GM23338 (cell line): ENCODE results near the gene TMEM45A. TPM values are rescaled to one million over a fixed set of nuclear protein-coding genes. Genes with fewer than 3 reads are reported as not detected.
"Not testable (repeated sequence)": the region's sequence is repeated elsewhere in the genome, so short reads cannot be mapped to it uniquely, and the experiment has no call there.

Source experiments
- ATAC-seq: fragments of 200-7000 bp; cut with Tn5 transposase; 3 replicates; pipeline ENCODE4 v1.9.1; 2020
- DNase-seq: peaks from one replicate; pipeline ENCODE4 v3.0.0-alpha.2; 2015; ENCODE audit warnings: low spot score
- H2AFZ ChIP-seq: fragments of 200-600 bp; sonication (generic); 2 replicates; pipeline ENCODE4 v1.8.0; 2016; ENCODE audit warnings: antibody characterized with exemption, mild to moderate bottlenecking, moderate library complexity
- H3F3A ChIP-seq: fragments of 200-600 bp; sonication (generic); replicated peaks from 2 replicates; pipeline ENCODE4 v1.8.0; 2017; ENCODE audit warnings: antibody characterized with exemption, mixed run types, low read depth
- H3K27ac ChIP-seq: fragments of 200-600 bp; sonication (generic); 2 replicates; pipeline ENCODE4 v1.6.1; 2016; ENCODE audit warnings: low read depth
- H3K27me3 ChIP-seq: fragments of 200-600 bp; sonication (generic); 2 replicates; pipeline ENCODE4 v1.8.0; 2016; ENCODE audit warnings: mild to moderate bottlenecking, mixed run types, moderate library complexity; ENCODE audit not compliant: insufficient read depth
- H3K36me3 ChIP-seq: fragments of 200-600 bp; sonication (generic); 2 replicates; pipeline ENCODE4 v1.8.0; 2016; ENCODE audit warnings: mild to moderate bottlenecking; ENCODE audit not compliant: insufficient read depth
- H3K4me1 ChIP-seq: fragments of 200-600 bp; sonication (generic); 2 replicates; pipeline ENCODE4 v1.8.0; 2016; ENCODE audit warnings: mild to moderate bottlenecking, moderate library complexity; ENCODE audit not compliant: insufficient read depth
- H3K4me2 ChIP-seq: fragments of 200-600 bp; sonication (generic); 2 replicates; pipeline ENCODE4 v1.7.1; 2017; ENCODE audit warnings: mixed run types
- H3K4me3 ChIP-seq: fragments of 200-600 bp; sonication (generic); 2 replicates; pipeline ENCODE4 v1.6.1; 2016; ENCODE audit warnings: mixed run types
- H3K79me2 ChIP-seq: fragments of 200-600 bp; sonication (generic); replicated peaks from 2 replicates; pipeline ENCODE4 v1.8.0; 2017; ENCODE audit warnings: mild to moderate bottlenecking; ENCODE audit not compliant: insufficient read depth
- H3K9me2 ChIP-seq: fragments of 200-600 bp; sonication (generic); 2 replicates; pipeline ENCODE4 v1.8.0; 2017; ENCODE audit not compliant: insufficient read depth
- H4K20me1 ChIP-seq: fragments of 200-600 bp; sonication (generic); replicated peaks from 2 replicates; pipeline ENCODE4 v1.8.0; 2017; ENCODE audit warnings: mild to moderate bottlenecking; ENCODE audit not compliant: insufficient read depth
- H3K27ac Mint-ChIP-seq: 2 replicates; pipeline ENCODE4 v1.8.0; 2020; ENCODE audit warnings: inconsistent platforms, mild to moderate bottlenecking, moderate library complexity, mixed read lengths
- H3K27me3 Mint-ChIP-seq: 3 replicates; pipeline ENCODE4 v1.8.0; 2022; ENCODE audit warnings: low read depth, mild to moderate bottlenecking, moderate library complexity, mixed read lengths, inconsistent platforms; ENCODE audit not compliant: insufficient read depth, poor library complexity
- H3K36me3 Mint-ChIP-seq: 3 replicates; pipeline ENCODE4 v1.8.0; 2021; ENCODE audit warnings: low read depth, mild to moderate bottlenecking, inconsistent platforms, moderate library complexity, mixed read lengths
- H3K4me1 Mint-ChIP-seq: 3 replicates; pipeline ENCODE4 v1.8.0; 2020; ENCODE audit warnings: mild to moderate bottlenecking, inconsistent platforms, mixed read lengths
- H3K4me3 Mint-ChIP-seq: 3 replicates; pipeline ENCODE4 v1.8.0; 2021; ENCODE audit warnings: moderate library complexity, mild to moderate bottlenecking, inconsistent platforms, mixed read lengths
- H3K9me3 Mint-ChIP-seq: 3 replicates; pipeline ENCODE4 v1.8.0; 2020; ENCODE audit warnings: moderate library complexity, mild to moderate bottlenecking, inconsistent platforms, mixed read lengths
- ZNF331 ChIP-seq: fragments of 250-450 bp; sonication (Bioruptor Pico); IDR thresholded peaks from 2 replicates; pipeline ENCODE4 v1.5.0; 2020; ENCODE audit warnings: low read depth, mild to moderate bottlenecking, moderate library complexity
- polyA plus RNA-seq: library from polyadenylated mRNA; unstranded; fragments of >200 nt; fragmentation: Nextera tagmentation; extraction: Ambion mirVana; gene quantifications from 2 replicates; pipeline ENCODE4 v1.2.1, GENCODE V29; 2016
- total RNA-seq: library from RNA; depleted of rRNA; stranded (reverse); fragments of >200 nt; shearing (Covaris generic); gene quantifications from 2 replicates; pipeline ENCODE4 v1.2.3, GENCODE V29; 2014
- TF ChIP-seq, protein P1 (sequence below): fragments of 250-450 bp; sonication (Bioruptor Pico); IDR thresholded peaks from 2 replicates; pipeline ENCODE4 v1.5.0; 2020; ENCODE audit warnings: mild to moderate bottlenecking, moderate library complexity
- TF ChIP-seq, protein P2 (sequence below): IDR thresholded peaks from one replicate; pipeline ENCODE4 v1.6.1; 2018; ENCODE audit warnings: antibody characterized with exemption; ENCODE audit not compliant: unreplicated experiment
- TF ChIP-seq, protein P3 (sequence below), 2 experiments: fragments of 200-600 bp in 1 of 2; sonication (generic) in 1 of 2; conservative IDR thresholded peaks; 2 replicates each; pipeline versions ENCODE4 v1.5.1 to v1.6.1; 2016 to 2017; ENCODE audit warnings: antibody characterized with exemption in 2 of 2, low read depth in 2 of 2, mild to moderate bottlenecking in 2 of 2, moderate library complexity in 1 of 2
- TF ChIP-seq, protein P4 (sequence below): IDR thresholded peaks from 2 replicates; pipeline ENCODE4 v1.6.1; 2016; ENCODE audit warnings: antibody characterized with exemption

TMEM45A gene
- total and polyA plus RNA-seq, 2 experiments from 2014 or later = 6.5 to 12.7 TPM

DNA sequence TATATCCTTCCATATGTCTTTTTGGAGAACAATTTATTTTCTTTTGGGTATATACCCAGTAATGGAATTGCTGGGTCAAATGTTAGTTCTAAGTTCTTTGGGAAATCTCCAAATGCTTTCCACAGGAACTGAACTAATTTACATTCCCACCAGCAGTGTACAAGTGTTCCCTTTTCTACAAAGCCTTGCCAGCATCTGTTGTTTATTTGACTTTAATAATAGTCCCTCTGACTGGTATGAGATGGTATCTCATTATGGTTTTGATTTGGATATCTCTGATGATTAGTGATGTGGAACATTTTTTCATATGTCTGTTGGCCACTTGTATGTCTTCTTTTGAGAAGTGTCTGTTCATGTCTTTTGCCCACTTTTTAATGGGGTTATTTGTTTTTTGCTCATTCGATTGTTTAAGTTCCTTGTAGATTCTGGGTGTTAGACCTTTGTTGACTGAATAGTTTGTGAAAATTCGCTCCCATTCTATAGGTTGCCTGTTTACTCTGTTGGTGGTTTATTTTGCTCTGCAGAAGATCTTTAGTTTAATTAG lies 48.4 kb downstream of the TMEM45A start (continued):
- TF ChIP-seq, protein P1, sequence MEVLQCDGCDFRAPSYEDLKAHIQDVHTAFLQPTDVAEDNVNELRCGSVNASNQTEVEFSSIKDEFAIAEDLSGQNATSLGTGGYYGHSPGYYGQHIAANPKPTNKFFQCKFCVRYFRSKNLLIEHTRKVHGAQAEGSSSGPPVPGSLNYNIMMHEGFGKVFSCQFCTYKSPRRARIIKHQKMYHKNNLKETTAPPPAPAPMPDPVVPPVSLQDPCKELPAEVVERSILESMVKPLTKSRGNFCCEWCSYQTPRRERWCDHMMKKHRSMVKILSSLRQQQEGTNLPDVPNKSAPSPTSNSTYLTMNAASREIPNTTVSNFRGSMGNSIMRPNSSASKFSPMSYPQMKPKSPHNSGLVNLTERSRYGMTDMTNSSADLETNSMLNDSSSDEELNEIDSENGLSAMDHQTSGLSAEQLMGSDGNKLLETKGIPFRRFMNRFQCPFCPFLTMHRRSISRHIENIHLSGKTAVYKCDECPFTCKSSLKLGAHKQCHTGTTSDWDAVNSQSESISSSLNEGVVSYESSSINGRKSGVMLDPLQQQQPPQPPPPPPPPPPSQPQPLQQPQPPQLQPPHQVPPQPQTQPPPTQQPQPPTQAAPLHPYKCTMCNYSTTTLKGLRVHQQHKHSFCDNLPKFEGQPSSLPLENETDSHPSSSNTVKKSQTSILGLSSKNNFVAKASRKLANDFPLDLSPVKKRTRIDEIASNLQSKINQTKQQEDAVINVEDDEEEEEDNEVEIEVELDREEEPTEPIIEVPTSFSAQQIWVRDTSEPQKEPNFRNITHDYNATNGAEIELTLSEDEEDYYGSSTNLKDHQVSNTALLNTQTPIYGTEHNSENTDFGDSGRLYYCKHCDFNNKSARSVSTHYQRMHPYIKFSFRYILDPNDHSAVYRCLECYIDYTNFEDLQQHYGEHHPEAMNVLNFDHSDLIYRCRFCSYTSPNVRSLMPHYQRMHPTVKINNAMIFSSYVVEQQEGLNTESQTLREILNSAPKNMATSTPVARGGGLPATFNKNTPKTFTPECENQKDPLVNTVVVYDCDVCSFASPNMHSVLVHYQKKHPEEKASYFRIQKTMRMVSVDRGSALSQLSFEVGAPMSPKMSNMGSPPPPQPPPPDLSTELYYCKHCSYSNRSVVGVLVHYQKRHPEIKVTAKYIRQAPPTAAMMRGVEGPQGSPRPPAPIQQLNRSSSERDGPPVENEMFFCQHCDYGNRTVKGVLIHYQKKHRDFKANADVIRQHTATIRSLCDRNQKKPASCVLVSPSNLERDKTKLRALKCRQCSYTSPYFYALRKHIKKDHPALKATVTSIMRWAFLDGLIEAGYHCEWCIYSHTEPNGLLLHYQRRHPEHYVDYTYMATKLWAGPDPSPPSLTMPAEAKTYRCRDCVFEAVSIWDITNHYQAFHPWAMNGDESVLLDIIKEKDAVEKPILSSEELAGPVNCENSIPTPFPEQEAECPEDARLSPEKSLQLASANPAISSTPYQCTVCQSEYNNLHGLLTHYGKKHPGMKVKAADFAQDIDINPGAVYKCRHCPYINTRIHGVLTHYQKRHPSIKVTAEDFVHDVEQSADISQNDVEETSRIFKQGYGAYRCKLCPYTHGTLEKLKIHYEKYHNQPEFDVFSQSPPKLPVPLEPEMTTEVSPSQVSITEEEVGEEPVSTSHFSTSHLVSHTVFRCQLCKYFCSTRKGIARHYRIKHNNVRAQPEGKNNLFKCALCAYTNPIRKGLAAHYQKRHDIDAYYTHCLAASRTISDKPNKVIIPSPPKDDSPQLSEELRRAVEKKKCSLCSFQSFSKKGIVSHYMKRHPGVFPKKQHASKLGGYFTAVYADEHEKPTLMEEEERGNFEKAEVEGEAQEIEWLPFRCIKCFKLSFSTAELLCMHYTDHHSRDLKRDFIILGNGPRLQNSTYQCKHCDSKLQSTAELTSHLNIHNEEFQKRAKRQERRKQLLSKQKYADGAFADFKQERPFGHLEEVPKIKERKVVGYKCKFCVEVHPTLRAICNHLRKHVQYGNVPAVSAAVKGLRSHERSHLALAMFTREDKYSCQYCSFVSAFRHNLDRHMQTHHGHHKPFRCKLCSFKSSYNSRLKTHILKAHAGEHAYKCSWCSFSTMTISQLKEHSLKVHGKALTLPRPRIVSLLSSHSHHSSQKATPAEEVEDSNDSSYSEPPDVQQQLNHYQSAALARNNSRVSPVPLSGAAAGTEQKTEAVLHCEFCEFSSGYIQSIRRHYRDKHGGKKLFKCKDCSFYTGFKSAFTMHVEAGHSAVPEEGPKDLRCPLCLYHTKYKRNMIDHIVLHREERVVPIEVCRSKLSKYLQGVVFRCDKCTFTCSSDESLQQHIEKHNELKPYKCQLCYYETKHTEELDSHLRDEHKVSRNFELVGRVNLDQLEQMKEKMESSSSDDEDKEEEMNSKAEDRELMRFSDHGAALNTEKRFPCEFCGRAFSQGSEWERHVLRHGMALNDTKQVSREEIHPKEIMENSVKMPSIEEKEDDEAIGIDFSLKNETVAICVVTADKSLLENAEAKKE (CRISPR knock-in tag) = no peak
- TF ChIP-seq ZNF331 (CRISPR knock-in tag) = no peak

DNA sequence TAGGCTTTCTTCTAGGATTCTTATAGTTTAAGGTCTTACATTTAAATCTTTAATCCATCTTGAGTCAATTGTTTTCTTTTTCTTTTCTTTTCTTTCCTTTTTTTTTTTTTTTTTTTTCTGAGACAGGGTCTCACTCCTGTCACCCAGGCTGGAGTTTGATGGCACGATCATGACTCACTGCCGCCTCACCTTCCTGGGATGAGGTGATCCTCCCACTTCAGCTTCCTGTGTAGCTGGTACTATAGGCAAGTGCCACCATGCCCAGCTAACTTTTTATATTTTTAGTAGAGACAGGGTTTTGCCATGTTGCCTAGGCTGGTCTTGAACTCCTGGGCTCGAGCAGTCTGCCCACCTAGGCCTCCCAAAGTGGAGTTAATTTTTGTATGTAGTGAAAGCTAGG lies 49.0 kb downstream of the TMEM45A start:
- not testable (repeated sequence) for H3K9me2 ChIP-seq, H3K36me3 ChIP-seq, H3K27ac ChIP-seq, H3K27me3 ChIP-seq, H3K4me1 Mint-ChIP-seq, H3K4me2 ChIP-seq, H3K79me2 ChIP-seq, H3K4me3 Mint-ChIP-seq, H3K36me3 Mint-ChIP-seq, H3K9me3 Mint-ChIP-seq, H2AFZ ChIP-seq, H3F3A ChIP-seq, H3K4me1 ChIP-seq, H3K27ac Mint-ChIP-seq, H3K27me3 Mint-ChIP-seq, H4K20me1 ChIP-seq, ATAC-seq, H3K4me3 ChIP-seq, DNase-seq

DNA sequence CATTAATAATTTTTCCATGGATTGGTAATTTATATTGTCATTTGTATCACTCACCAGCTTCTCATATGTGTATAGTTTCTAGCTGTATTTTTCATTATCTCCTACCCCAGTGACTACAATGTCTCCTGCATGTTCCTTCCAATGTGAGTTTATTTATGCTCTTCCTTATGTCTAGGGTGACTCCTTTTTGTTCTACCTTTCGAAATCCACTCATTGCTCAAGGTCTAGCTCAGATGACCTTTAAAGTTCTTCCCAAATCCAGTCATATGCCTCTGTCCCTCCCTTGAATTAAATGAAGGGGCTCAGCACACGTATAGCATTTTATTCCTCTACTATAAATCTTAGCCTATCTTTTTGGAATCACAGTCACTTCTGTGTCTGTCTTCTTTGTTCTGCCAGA lies 53.0 kb downstream of the TMEM45A start:
- H3K4me1 ChIP-seq = no peaks in the 10 kb centered on the region
- Mint-ChIP-seq H3K27ac (no peak overlapping the region), H3K4me3 (no peak overlapping the region), H3K27me3 (no peaks in the 10 kb centered on the region), H3K4me1 (no peaks in the 10 kb centered on the region), H3K36me3 (no peaks in the 10 kb centered on the region), H3K9me3 (no peaks in the 10 kb centered on the region)
- no peaks in the 10 kb centered on the region for H3K79me2 ChIP-seq
- H2AFZ ChIP-seq = no peak overlapping the region
- no peak overlapping the region for H3K27ac ChIP-seq
- no peaks in the 10 kb centered on the region for H3F3A ChIP-seq
- no peaks in the 10 kb centered on the region for H3K9me2 ChIP-seq
- no peaks in the 10 kb centered on the region for H4K20me1 ChIP-seq
- H3K4me2 ChIP-seq = no peak overlapping the region
- H3K27me3 ChIP-seq = no peaks in the 10 kb centered on the region
- H3K4me3 ChIP-seq = no peak overlapping the region
- ATAC-seq (no peak), DNase-seq (no peak)
- no peaks in the 10 kb centered on the region for H3K36me3 ChIP-seq
- TF ChIP-seq, protein P2, sequence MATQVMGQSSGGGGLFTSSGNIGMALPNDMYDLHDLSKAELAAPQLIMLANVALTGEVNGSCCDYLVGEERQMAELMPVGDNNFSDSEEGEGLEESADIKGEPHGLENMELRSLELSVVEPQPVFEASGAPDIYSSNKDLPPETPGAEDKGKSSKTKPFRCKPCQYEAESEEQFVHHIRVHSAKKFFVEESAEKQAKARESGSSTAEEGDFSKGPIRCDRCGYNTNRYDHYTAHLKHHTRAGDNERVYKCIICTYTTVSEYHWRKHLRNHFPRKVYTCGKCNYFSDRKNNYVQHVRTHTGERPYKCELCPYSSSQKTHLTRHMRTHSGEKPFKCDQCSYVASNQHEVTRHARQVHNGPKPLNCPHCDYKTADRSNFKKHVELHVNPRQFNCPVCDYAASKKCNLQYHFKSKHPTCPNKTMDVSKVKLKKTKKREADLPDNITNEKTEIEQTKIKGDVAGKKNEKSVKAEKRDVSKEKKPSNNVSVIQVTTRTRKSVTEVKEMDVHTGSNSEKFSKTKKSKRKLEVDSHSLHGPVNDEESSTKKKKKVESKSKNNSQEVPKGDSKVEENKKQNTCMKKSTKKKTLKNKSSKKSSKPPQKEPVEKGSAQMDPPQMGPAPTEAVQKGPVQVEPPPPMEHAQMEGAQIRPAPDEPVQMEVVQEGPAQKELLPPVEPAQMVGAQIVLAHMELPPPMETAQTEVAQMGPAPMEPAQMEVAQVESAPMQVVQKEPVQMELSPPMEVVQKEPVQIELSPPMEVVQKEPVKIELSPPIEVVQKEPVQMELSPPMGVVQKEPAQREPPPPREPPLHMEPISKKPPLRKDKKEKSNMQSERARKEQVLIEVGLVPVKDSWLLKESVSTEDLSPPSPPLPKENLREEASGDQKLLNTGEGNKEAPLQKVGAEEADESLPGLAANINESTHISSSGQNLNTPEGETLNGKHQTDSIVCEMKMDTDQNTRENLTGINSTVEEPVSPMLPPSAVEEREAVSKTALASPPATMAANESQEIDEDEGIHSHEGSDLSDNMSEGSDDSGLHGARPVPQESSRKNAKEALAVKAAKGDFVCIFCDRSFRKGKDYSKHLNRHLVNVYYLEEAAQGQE = no peak
- TF ChIP-seq, protein P3, sequence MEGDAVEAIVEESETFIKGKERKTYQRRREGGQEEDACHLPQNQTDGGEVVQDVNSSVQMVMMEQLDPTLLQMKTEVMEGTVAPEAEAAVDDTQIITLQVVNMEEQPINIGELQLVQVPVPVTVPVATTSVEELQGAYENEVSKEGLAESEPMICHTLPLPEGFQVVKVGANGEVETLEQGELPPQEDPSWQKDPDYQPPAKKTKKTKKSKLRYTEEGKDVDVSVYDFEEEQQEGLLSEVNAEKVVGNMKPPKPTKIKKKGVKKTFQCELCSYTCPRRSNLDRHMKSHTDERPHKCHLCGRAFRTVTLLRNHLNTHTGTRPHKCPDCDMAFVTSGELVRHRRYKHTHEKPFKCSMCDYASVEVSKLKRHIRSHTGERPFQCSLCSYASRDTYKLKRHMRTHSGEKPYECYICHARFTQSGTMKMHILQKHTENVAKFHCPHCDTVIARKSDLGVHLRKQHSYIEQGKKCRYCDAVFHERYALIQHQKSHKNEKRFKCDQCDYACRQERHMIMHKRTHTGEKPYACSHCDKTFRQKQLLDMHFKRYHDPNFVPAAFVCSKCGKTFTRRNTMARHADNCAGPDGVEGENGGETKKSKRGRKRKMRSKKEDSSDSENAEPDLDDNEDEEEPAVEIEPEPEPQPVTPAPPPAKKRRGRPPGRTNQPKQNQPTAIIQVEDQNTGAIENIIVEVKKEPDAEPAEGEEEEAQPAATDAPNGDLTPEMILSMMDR (conservative IDR thresholded peaks at IDR 0.05; ENCODE audit: low read depth in 2 of 2) = no peak
- TF ChIP-seq, protein P4, sequence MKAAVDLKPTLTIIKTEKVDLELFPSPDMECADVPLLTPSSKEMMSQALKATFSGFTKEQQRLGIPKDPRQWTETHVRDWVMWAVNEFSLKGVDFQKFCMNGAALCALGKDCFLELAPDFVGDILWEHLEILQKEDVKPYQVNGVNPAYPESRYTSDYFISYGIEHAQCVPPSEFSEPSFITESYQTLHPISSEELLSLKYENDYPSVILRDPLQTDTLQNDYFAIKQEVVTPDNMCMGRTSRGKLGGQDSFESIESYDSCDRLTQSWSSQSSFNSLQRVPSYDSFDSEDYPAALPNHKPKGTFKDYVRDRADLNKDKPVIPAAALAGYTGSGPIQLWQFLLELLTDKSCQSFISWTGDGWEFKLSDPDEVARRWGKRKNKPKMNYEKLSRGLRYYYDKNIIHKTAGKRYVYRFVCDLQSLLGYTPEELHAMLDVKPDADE = no peak
